Endothelial cell of umbilical vein (primary cell): Measurements from ENCODE around the gene PRPF18.

Source experiments
- EZH2 ChIP-seq: IDR thresholded peaks from 2 replicates; pipeline ENCODE4 v1.6.1; 2012; ENCODE audit warnings: borderline replicate concordance, low read depth, mild to moderate bottlenecking, moderate library complexity, low read length, inconsistent platforms; ENCODE audit not compliant: severe bottlenecking
- JUN ChIP-seq: IDR thresholded peaks from 2 replicates; pipeline ENCODE4 v1.6.1; 2011; ENCODE audit warnings: borderline replicate concordance, low read depth; ENCODE audit not compliant: insufficient read length, insufficient read depth
- POLR2A ChIP-seq: IDR thresholded peaks from 2 replicates; pipeline ENCODE4 v1.6.1; 2012; ENCODE audit warnings: low read depth, mild to moderate bottlenecking, control low read depth, low read length
- POLR2AphosphoS5 ChIP-seq: IDR thresholded peaks from 2 replicates; pipeline ENCODE4 v1.6.1; 2012; ENCODE audit warnings: low read depth, mild to moderate bottlenecking, control low read depth, low read length, moderate library complexity; ENCODE audit not compliant: insufficient read depth
- TF ChIP-seq, protein P1 (sequence below), 2 donors: IDR thresholded peaks; 1 replicate in 1 of 2; 2 replicates in 1 of 2; pipeline ENCODE4 v1.5.1; 2011; ENCODE audit warnings: low read length in 2 of 2, mild to moderate bottlenecking in 2 of 2, moderate library complexity in 2 of 2, control low read depth in 1 of 2, inconsistent platforms in 1 of 2, low read depth in 1 of 2; ENCODE audit not compliant: insufficient read depth in 1 of 2; ENCODE audit errors: extremely low read depth in 1 of 2

DNA sequence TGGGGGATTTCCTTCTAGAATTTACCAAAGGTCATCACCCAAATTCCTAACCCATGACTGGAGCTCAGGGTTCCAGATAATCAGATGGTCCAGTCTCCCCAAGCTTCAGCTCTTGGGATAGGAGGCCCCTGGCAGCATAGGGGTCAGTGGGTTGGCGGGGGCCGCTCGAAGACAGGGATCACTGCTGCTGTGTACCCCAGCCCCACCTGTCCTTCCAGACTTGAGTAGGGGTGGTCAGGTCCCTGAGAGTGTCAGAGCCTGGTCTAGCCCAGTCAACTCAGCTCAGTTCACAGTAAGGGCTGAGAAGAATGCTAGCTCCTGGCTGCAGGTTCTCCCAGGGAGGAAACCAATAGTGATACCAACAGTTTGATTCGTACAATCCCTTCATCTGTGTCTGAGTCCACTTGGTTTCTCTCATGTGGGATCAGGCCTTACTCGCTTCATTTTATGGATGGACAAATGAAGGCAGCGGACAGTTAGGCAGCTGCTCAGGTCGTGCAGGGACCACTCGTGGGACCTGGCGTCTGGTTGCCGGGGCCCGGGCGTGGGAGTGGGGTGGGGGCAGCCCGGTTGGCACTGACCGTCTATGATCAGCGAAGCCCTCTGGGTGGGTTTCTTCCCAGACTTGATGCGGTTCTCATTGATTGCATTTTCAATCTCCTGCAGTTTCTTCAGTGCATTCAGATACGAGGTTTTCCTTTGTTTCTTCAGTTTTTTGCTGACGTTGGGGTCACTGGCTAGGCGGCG is 78.9 kb downstream of the PRPF18 start:
- TF ChIP-seq POLR2A, result no peak
- TF ChIP-seq, protein P1, sequence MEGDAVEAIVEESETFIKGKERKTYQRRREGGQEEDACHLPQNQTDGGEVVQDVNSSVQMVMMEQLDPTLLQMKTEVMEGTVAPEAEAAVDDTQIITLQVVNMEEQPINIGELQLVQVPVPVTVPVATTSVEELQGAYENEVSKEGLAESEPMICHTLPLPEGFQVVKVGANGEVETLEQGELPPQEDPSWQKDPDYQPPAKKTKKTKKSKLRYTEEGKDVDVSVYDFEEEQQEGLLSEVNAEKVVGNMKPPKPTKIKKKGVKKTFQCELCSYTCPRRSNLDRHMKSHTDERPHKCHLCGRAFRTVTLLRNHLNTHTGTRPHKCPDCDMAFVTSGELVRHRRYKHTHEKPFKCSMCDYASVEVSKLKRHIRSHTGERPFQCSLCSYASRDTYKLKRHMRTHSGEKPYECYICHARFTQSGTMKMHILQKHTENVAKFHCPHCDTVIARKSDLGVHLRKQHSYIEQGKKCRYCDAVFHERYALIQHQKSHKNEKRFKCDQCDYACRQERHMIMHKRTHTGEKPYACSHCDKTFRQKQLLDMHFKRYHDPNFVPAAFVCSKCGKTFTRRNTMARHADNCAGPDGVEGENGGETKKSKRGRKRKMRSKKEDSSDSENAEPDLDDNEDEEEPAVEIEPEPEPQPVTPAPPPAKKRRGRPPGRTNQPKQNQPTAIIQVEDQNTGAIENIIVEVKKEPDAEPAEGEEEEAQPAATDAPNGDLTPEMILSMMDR (IDR thresholded peaks at IDR 0.05; ENCODE audit: extremely low read depth in 1 of 2, insufficient read depth in 1 of 2, low read depth in 1 of 2, low read length in 2 of 2), result no peak
- no peak for TF ChIP-seq POLR2AphosphoS5
- TF ChIP-seq EZH2, result no peak
- no peak for TF ChIP-seq JUN
